HG03060 (cell line): ENCODE results near the gene GGN.
"Not testable (repeated sequence)": the region's sequence is repeated elsewhere in the genome, so short reads cannot be mapped to it uniquely, and the experiment has no call there.

ENCODE experiments used
- ATAC-seq: cut with Tn5 transposase; IDR thresholded peaks from one replicate; pipeline ENCODE4 v1.9.1; 2021; ENCODE audit warnings: low read depth, moderate number of reproducible peaks; ENCODE audit not compliant: unreplicated experiment

GGN gene

DNA sequence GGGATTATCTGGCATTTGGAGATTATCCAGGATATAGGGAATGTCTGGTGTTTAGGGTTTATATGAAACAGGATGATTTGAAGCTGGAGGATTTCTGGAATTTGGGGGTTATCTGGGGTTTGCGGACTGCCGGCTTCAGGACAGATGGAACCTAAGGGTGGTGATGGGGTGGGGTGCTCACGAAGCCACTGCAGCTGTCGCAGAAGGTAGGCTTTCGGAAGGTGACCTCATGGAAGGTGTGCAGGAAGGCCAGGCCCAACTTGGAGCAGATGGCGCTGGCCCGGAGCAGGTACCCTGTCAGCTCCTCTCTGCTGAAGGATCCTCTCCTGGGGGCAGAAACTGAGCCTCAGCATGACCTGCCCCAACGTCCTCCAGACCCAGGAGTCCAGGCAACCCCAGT, 24.7 kb upstream of the GGN start:
- ATAC-seq = no peak

DNA sequence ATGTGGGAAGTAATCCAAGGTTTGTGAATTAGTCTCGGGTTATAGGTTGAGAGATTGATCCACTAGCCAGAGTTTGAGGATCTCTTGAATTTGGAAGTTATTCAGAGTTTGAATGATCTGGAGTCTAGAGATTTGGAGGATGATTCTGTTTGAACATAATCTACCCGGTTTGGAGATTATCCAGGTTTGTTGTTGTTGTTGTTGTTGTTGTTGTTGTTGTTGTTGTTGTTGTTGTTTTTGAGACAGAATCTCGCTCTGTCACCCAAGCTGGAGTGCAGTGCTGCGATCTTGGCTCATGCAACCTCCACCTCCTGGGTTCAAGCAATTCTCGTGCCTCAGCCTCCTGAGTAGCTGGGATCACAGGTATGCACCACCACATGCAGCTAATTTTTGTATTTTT, 24.1 kb upstream of the GGN start:
- ATAC-seq = not testable (repeated sequence)

DNA sequence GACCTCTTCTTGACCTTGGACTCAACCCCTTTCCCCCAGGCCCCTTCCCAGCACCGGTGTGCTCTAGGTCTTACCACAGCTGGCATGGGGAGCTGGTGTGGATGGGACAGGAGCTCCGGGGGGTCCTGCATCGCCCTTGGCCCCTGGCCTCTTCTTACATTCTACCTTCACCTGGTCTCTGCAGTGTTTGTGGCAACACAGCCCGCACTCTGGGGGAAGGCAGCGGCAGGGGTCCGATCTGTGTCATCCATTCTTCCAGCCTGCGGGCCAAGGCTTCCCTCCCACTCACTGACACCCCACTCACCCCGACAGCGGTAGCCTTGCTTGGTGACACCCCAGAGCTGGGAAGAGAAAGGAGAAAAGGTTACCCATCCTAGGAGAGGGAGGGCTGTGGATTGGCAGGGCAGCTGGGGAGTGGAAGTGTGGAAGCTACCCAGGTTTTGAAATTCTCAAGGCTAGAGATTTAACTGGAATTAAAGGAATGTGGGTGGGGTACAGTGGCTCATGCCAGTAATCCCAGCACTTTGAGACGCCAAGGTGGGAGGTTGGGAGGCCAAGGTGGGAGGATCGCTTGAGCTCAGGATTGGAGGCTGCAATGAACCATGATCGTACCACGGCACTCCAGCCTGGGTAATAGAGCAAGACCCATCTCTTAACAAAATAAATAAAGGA, 23.3 kb upstream of the GGN start:
- ATAC-seq = no peak

GRCh38 chr19:38410407-38410806, 22.6 kb upstream of the GGN start:
- not testable (repeated sequence) for ATAC-seq

DNA sequence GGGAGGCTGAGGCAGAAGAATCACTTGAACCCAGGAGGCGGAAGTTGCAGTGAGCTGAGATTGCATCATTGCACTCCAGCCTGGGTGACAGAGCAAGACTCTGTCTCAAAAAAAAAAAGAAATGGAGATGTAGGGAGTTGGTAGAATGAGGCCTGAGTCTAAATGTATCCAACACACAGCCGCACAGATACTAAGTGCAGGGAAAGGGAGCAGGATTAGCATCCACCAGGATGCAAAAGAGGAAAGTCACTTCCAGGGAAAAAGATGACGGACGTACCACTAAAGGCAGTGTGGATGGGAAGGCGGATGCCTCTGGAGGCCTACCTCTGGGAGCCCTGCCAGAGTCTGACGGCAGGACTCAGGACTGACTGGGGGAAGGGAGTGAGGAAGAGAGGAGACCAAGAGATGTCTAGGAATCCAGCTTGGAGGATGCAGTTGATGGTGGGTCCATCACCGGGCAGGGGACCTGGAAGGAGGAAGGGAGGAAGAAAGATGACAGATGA, 21.8 kb upstream of the GGN start:
- no peak for ATAC-seq

- ATAC-seq = no peak
These were observed 17.4 kb upstream of the GGN start for GRCh38 chr19:38405276-38405675.

GRCh38 chr19:38404858-38405257, 17.0 kb upstream of the GGN start:
- no peak for ATAC-seq

DNA sequence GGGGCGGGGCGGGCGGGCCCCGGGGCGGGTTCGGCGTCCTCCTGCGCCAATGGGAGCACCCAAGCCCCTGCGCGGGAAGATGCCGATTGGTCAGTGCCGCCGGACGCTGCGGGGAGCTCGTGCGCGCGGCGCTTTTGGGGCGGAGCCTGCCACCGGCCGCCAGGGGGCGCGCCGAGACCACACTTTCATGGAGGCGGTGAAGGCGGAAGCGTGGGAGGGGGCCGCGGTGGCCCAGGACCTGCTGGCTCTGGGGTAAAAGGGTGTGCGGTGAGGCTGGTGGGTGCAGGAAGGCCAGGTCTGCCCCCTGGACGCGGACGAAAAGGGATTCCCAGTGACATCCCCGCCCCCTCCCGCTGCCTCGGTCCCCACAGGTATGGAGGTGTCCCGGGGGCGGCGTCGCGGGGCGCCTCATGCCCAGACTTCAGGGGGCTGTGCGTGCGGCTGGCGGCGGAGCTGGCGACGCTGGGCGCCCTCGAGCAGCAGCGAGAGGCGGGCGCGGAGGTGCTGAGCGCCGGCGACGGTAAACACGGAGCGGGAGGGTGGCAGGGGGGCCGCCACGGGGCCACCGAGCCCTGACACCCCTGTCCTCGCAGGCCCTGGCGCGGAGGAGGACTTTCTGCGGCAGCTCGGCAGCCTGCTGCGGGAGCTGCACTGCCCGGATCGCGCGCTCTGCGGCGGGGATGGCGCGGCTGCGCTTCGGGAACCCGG, 15.3 kb upstream of the GGN start, which contains the start of gene FAM98C:
FAM98C (plus strand) TSS at position 127 of the 708 bp plus-strand sequence; CDS start at position 188, 61 bp downstream.
- ATAC-seq = peak; percentile 68

GRCh38 chr19:38402623-38402966, 14.8 kb upstream of the GGN start:
- ATAC-seq = no peak

DNA sequence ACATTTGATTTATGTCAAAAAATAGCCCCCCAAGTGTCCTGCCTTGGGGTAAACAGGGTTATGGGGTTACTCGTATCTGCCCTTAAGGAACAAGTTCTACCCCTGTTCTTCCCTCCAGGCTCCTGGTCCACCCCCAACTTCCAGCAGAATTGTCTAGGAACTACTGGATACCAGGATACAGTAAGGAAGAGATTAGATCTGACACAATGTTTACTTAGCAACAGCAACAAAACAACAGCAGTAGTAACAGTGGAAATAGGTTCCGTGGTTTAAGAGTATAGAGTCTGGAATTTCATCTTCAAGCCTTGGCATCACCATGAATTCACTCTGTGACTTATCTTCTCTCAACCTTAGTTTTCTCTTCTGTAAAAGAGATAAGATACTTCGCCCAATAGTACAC, 13.3 kb upstream of the GGN start:
- ATAC-seq = no peak

GRCh38 chr19:38400361-38400760, 12.5 kb upstream of the GGN start:
- ATAC-seq = no peak

DNA sequence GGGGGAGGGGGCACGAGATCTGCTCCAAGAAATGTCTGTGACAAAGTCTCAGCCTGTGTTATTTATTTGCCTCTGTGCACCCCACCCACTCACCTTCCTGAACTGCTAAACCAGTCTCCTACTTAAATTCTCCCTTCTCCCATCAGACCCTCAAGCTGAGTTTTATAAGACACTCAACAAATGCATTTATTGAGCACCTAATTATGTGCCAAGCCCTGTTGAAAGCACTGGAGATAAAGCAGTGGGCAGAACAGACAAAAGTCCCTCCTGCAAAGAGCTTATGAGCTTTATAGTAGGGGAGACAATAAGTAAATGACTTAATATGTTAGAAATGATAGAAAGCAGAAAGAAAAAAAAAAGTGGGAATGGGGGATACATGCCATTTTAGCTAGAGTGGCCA, 11.7 kb upstream of the GGN start:
- no peak for ATAC-seq

DNA sequence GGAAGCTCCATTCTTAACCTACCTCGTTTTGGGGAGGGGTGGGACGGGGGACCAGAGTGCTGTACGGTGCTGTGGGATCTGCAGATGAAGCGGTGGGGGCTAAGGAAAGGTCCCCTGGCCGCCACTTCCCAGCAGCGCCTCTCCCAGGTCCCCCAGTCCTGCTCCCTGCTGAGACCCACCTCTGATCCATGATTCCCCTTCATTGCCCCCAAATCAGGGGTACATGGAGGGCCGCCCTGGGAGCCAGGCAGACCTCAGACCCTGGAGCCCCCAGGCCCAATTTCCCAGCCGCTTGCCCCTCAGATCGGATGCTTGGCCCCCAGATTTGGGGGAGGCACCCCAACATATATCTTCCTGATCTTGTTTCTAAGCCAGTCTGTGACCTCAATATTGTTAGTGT, 11.2 kb upstream of the GGN start:
- no peak for ATAC-seq

DNA sequence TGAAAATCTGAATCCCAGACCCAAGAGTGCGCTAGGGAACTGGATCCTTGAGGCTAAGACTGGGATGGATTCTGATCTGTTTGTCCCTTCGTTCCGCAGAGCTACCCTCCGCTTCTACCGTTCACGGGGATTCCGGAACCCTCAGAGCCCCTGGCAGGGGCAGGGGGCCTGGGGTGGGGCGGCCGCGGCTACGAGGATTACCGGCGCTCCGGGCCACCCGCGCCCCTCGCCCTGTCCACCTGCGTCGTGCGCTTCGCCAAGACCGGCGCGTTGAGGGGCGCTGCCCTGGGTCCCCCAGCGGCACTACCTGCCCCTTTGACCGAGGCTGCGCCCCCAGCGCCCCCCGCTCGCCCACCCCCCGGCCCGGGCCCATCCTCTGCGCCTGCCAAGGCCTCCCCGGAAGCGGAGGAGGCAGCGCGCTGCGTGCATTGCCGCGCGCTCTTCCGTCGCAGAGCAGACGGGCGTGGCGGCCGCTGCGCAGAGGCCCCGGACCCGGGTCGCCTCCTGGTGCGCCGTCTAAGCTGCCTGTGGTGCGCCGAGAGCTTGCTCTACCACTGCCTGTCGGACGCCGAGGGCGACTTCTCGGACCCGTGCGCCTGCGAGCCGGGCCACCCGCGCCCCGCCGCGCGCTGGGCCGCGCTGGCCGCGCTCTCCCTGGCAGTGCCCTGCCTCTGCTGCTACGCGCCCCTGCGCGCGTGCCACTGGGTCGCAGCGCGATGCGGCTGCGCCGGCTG, 7.7 kb upstream of the GGN start:
- ATAC-seq = no peak

DNA sequence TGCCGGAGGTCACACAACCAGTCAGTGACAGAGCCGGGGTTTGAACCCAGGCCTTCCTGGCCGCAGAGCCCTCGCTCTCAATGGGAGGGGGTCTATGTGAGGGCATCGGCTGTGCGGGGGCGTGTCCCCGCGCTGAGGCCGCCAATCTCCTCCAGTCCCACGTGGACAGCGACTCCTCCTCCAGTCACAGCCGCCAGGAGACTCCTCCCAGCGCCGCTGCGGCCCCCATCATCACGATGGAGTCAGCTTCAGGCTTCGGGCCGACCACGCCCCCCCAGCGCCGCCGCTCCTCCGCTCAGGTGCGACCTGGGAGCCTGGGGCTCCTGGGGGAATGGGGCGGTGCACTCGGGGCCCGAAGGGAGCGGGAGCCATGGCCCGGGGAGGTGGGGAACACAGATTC, 6.7 kb upstream of the GGN start:
- ATAC-seq = no peak

DNA sequence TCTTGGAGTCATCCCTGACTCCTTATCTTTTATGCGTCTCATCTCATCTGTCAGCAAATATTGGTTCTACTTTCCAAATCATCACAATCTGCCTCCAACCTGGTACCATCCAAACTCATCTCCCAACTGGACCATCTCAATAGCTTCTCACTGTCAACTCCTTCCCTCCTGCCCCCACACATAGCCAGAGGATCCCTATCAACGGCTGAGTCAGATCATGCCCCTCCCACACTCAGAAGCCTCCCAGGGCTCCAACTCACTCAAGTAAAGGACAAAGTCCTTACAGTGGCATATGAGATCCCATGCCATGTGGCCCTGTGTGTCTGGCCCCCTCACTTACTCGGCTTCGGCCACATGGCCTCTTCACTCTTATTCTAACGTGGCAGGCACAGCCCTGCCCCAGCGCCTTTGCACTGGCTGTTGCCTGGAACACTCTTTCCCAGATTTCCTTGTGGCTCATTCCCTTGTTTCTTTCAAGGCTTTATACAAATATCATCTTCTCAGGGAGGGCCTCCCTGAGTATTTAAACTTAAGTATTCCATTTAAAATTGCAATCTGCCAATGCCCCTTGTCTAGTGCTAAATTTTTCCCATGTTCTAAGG, 5.0 kb upstream of the GGN start:
- ATAC-seq = no peak

DNA sequence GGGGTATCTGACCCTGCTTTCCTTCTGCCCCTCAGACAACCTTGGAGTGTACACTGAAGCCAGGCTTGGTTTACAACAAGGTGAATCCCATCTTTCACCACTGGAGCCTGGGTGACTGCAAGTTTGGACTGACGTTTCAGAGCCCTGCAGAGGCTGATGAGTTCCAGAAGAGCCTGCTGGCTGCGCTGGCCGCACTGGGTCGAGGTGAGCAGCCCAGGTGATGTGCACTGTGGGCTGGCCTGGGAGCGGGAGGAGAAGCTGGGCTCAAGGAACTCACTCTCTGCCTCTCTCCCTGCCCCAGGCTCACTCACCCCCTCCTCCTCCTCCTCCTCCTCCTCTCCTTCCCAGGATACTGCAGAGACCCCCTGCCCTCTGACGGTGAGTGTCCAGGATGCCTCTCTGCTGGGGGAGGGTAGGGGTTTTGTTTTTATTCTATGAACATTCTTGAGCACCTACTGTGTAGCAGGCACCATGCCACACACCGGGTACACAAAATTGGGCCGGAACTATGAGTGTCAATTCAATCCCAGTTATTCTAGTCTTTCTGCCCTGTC, 4.2 kb upstream of the GGN start:
- no peak for ATAC-seq

DNA sequence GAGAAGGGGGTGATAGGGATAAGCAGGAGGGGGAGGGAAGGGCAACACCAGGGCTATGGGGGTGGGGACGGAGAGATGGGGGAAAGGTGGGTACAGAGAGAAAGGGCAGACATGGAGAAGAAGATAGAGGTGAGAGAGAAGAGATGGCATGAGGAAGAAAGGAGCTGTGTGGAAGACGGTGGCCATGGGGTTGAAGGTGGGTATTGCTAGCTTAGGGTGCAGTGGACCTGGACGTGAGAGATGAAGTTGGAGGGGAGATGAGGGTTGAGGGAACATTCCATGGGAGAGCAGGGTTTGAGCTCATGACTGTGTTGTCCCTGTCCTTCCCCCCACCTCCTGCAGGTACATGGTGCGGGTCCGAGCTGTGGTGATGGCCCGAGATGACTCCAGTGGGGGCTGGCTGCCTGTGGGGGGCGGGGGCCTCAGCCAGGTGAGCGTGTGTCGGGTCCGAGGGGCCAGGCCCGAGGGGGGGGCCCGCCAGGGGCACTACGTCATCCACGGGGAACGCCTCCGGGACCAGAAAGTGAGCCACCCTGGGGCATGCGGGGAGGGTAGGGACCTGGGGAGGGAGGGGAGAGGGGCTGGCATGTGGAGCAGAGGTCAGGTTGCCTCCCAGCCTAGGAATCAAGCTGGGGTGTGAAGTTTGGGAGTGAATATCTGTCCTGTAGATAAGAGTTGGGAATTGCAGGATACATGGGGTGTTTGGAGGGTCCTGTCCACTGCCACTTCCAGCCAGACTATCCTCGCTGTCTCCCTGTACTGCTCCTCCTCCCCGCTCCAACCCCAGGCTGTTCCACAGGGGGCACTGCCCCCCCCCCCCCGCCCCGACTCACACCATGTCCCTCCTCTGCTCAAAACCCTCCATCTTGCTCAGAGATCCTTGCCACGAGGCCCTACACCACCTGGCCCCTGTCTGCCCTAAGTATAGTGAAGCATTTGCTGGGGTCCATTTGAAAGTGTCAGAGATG, 2.4 kb upstream of the GGN start:
- no peak for ATAC-seq

GRCh38 chr19:38389101-38389925, 1.5 kb upstream of the GGN start:
- ATAC-seq = no peak
